Tongue (tissue), 2 donors: Measurements from ENCODE around the gene PHF21A. TPM values are rescaled to one million over a fixed set of nuclear protein-coding genes. Genes with fewer than 3 reads are reported as not detected.
"Not testable (repeated sequence)": the region's sequence is repeated elsewhere in the genome, so short reads cannot be mapped to it uniquely, and the experiment has no call there.

Experiments
- DNase-seq: peaks from one replicate; pipeline ENCODE4 v3.0.0-alpha.2; 2015
- total RNA-seq: library from RNA; depleted of rRNA; stranded (reverse); fragments of >200 nt; gene quantifications from one replicate; pipeline ENCODE4 v1.2.3, GENCODE V29; 2014

PHF21A gene
- total RNA-seq, 1 donor from 2014 or later, result 30.2 TPM

- peak; percentile 35 for DNase-seq
These were observed 138.4 kb downstream of the PHF21A start for GRCh38 chr11:45982656-45983470.

GRCh38 chr11:45981826-45982225 lies 139.4 kb downstream of the PHF21A start:
- not testable (repeated sequence) for DNase-seq

GRCh38 chr11:45974806-45975205 lies 146.4 kb downstream of the PHF21A start:
- DNase-seq, result no peak

GRCh38 chr11:45973601-45974000 lies 147.7 kb downstream of the PHF21A start:
- DNase-seq, result no peak

GRCh38 chr11:45968901-45969300 lies 152.4 kb downstream of the PHF21A start:
- DNase-seq, result no peak

GRCh38 chr11:45967506-45967905 lies 153.7 kb downstream of the PHF21A start:
- no peak for DNase-seq

GRCh38 chr11:45964911-45965389 lies 156.3 kb downstream of the PHF21A start:
- peak; percentile 92 for DNase-seq

GRCh38 chr11:45961751-45962240 lies 159.5 kb downstream of the PHF21A start:
- DNase-seq, result no peak

- peak; percentile 67 for DNase-seq
These were observed 160.7 kb downstream of the PHF21A start for GRCh38 chr11:45960387-45961095.

- DNase-seq, result no peak
These were observed 161.4 kb downstream of the PHF21A start for GRCh38 chr11:45959851-45960250.

GRCh38 chr11:45949992-45950407 lies 171.3 kb downstream of the PHF21A start:
- no peak for DNase-seq

- DNase-seq, result no peak
These were observed 172.9 kb downstream of the PHF21A start for GRCh38 chr11:45948356-45948755.

GRCh38 chr11:45947885-45948284 lies 173.4 kb downstream of the PHF21A start:
- DNase-seq, result no peak

GRCh38 chr11:45945397-45945999 lies 175.8 kb downstream of the PHF21A start:
- peak; percentile 83 for DNase-seq

- DNase-seq, result no peak
These were observed 178.9 kb downstream of the PHF21A start for GRCh38 chr11:45942381-45942780.

GRCh38 chr11:45941285-45941684 lies 180.0 kb downstream of the PHF21A start:
- DNase-seq, result no peak

- DNase-seq, result no peak
These were observed 181.4 kb downstream of the PHF21A start for GRCh38 chr11:45939836-45940235.

- DNase-seq, result no peak
These were observed 183.3 kb downstream of the PHF21A start for GRCh38 chr11:45937916-45938315.

GRCh38 chr11:45936511-45937054 lies 184.7 kb downstream of the PHF21A start:
- DNase-seq, result no peak

GRCh38 chr11:45935349-45936064 lies 185.7 kb downstream of the PHF21A start:
- DNase-seq, result no peak

GRCh38 chr11:45934580-45935318 lies 186.5 kb downstream of the PHF21A start:
- DNase-seq, result no peak
